HG03095 (cell line): ENCODE results near the gene TMEM231.
"Not testable (repeated sequence)": the region's sequence is repeated elsewhere in the genome, so short reads cannot be mapped to it uniquely, and the experiment has no call there.

Source experiments
- ATAC-seq: cut with Tn5 transposase; IDR thresholded peaks from one replicate; pipeline ENCODE4 v1.9.1; 2021; ENCODE audit warnings: moderate library complexity; ENCODE audit not compliant: unreplicated experiment

Gene TMEM231

GRCh38 chr16:75555707-75556430 is at the start of gene TMEM231:
TMEM231 (minus strand) TSS chr16:75556252; CDS start chr16:75556209, 43 bp downstream.
- peak; percentile 96 for ATAC-seq

- no peak for ATAC-seq
Measured at GRCh38 chr16:75603241-75603640, 47.2 kb upstream of the TMEM231 start.

- ATAC-seq: no peak
Measured at GRCh38 chr16:75599452-75600277, 43.6 kb upstream of the TMEM231 start.

- no peak for ATAC-seq
Measured at GRCh38 chr16:75593825-75594820, 38.1 kb upstream of the TMEM231 start.

GRCh38 chr16:75593308-75593707 is 37.3 kb upstream of the TMEM231 start:
- ATAC-seq: no peak

GRCh38 chr16:75591927-75592326 is 35.9 kb upstream of the TMEM231 start:
- ATAC-seq: not testable (repeated sequence)

- ATAC-seq: no peak
Measured at GRCh38 chr16:75590920-75591843, 35.1 kb upstream of the TMEM231 start.

- no peak for ATAC-seq
Measured at GRCh38 chr16:75589306-75589705, 33.3 kb upstream of the TMEM231 start.

- ATAC-seq: no peak
Measured at GRCh38 chr16:75588716-75589115, 32.7 kb upstream of the TMEM231 start.

GRCh38 chr16:75584108-75584507 is 28.1 kb upstream of the TMEM231 start:
- peak; percentile 77 for ATAC-seq

- no peak for ATAC-seq
Measured at GRCh38 chr16:75579281-75579834, 23.3 kb upstream of the TMEM231 start.

- no peak for ATAC-seq
Measured at GRCh38 chr16:75578725-75579124, 22.7 kb upstream of the TMEM231 start.

GRCh38 chr16:75578212-75578611 is 22.2 kb upstream of the TMEM231 start:
- no peak for ATAC-seq

- peak; percentile 62 for ATAC-seq
Measured at GRCh38 chr16:75576384-75576811, 20.3 kb upstream of the TMEM231 start.

- ATAC-seq: no peak
Measured at GRCh38 chr16:75575958-75576357, 19.9 kb upstream of the TMEM231 start.

- no peak for ATAC-seq
Measured at GRCh38 chr16:75573955-75574354, 17.9 kb upstream of the TMEM231 start.

- ATAC-seq: no peak
Measured at GRCh38 chr16:75572864-75573542, 17.0 kb upstream of the TMEM231 start.

GRCh38 chr16:75570396-75571065 is 14.5 kb upstream of the TMEM231 start:
- ATAC-seq: peak; percentile 27
